Keratinocyte (primary cell): ENCODE data around the gene CACNA1C.

Experiments used
- CTCF ChIP-seq, 3 experiments: IDR thresholded peaks in 1 of 3; conservative IDR thresholded peaks in 1 of 3; optimal IDR thresholded peaks in 1 of 3; 2 replicates in 2 of 3; 3 replicates in 1 of 3; pipeline versions ENCODE3 to v1.5.1; 2011; ENCODE audit warnings: low read length in 3 of 3, mild to moderate bottlenecking in 3 of 3, moderate library complexity in 2 of 3, control low read depth in 1 of 3, inconsistent platforms in 1 of 3; ENCODE audit not compliant: insufficient read depth in 2 of 3; ENCODE audit errors: extremely low read depth in 1 of 3
- EZH2 ChIP-seq: IDR thresholded peaks from one replicate; pipeline ENCODE4 v1.6.1; 2012; ENCODE audit warnings: inconsistent platforms, mild to moderate bottlenecking, low read length, moderate library complexity

GRCh38 chr12:2154521-2154920 is 101.7 kb downstream of the CACNA1C start:
- TF ChIP-seq CTCF (optimal IDR thresholded peaks at IDR 0.05 in 1 of 3, IDR thresholded peaks at IDR 0.05 in 1 of 3, conservative IDR thresholded peaks at IDR 0.05 in 1 of 3; ENCODE audit: extremely low read depth in 1 of 3, insufficient read depth in 2 of 3, low read length in 3 of 3) (no peak), EZH2 (no peak)
